T-helper 2 cell (primary cell): ENCODE results near the gene RFC2.

Experiments
- DNase-seq, 5 experiments: peaks; one replicate each; pipeline versions ENCODE4 v3.0.0 to v3.0.0-alpha.2; 2012 to 2022

Gene RFC2

DNA sequence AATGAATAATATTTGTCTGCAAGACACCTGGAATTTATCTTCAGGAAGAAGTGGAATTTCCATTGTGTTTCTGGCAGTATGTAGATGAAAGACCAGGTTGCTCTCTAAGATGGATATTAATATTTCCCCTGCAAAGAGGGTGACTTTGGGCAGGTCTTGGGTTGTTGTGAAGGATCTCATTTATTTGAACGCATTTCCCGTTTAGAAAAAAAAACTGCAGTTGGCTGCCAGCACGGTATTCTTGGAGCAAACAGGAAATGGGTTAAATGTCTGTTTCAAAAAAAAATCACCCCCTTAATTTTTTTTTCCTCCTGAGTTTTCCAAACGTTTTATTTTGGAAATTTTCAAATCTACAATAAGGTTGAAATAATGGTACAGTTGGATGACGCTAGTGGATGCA is 68.6 kb downstream of the RFC2 start:
- no peak for DNase-seq

DNA sequence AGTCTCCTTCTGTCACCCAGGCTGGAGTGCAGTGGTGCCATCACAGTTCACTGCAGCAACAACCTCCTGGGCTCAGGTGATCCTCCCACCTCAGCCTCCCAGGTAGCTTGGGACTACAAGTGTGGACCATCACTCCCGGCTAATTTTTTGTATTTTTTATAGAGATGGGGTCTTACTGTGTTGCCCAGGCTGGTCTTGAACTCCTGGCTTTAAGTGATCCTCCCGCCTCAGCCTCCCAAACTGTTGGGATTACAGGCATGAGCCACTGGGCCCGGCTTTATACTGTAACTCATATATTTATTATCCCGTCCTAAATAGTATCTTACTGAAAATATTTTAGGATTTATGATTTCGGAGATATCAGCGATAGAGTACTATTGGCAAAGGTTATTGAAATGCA is 69.2 kb downstream of the RFC2 start:
- DNase-seq: no peak

- DNase-seq: no peak
These were observed 70.3 kb downstream of the RFC2 start for GRCh38 chr7:74183653-74184450.

- no peak for DNase-seq
These were observed 71.1 kb downstream of the RFC2 start for GRCh38 chr7:74183142-74183541.

- DNase-seq: no peak
These were observed 71.6 kb downstream of the RFC2 start for GRCh38 chr7:74182453-74183090.

GRCh38 chr7:74181821-74182220 is 72.4 kb downstream of the RFC2 start:
- no peak for DNase-seq
